ENCODE data around the gene FAM98C.

FAM98C gene

GRCh38 chr19:38371081-38371480 lies 31.8 kb upstream of the FAM98C start:
- H3K4me3 ChIP-seq (ENCODE audit: low read length) = no peak overlapping the region
- no peaks in the 10 kb centered on the region for H3K36me3 ChIP-seq (replicated peaks; ENCODE audit: insufficient read depth, low read length)
- peaks cover 15% of the 10 kb centered on the region for H3K27me3 ChIP-seq (replicated peaks; ENCODE audit: insufficient read depth, low read length)

GRCh38 chr19:38373907-38374331 lies 29.0 kb upstream of the FAM98C start:
- no peaks in the 10 kb centered on the region for H3K9me2 ChIP-seq (replicated peaks; ENCODE audit: insufficient read depth, low read length)
- no peaks in the 10 kb centered on the region for H4K20me1 ChIP-seq (ENCODE audit: insufficient read depth, low read length)
- DNase-seq = no peak
- no peaks in the 10 kb centered on the region; the same call in 1 of the 2 replicates for H3K27me3 ChIP-seq (replicated peaks; ENCODE audit: insufficient read depth, low read length)
- H2AFZ ChIP-seq (ENCODE audit: low read length) = peak overlapping the region; percentile 55
- 0 out of 2 replicates have a peak, but pooled peaks cover 3% of the 10 kb centered on the region for H3K4me1 ChIP-seq (ENCODE audit: low read length)
- peak overlapping the region; percentile 34; the same call in 1 of the 2 replicates for H3K9ac ChIP-seq (ENCODE audit: low read length)
- TF ChIP-seq EZH2 (optimal IDR thresholded peaks at IDR 0.05; ENCODE audit: low read depth, low read length) (no peak), EZH2phosphoT487 (IDR thresholded peaks at IDR 0.05; ENCODE audit: low read length) (no peak), CTCF (IDR thresholded peaks at IDR 0.05; ENCODE audit: low read length) (no peak)
- H3F3A ChIP-seq (ENCODE audit: insufficient read depth, low read length) = no peaks in the 10 kb centered on the region
- peaks cover 35% of the 10 kb centered on the region for H3K79me2 ChIP-seq (ENCODE audit: low read length)
- H3K4me3 ChIP-seq (ENCODE audit: low read length) = peak overlapping the region; percentile 55
- H3K9me3 ChIP-seq (replicated peaks; ENCODE audit: insufficient read depth, low read length) = no peaks in the 10 kb centered on the region
- H3K36me3 ChIP-seq (replicated peaks; ENCODE audit: insufficient read depth, low read length) = no peaks in the 10 kb centered on the region
- peak overlapping the region; percentile 63 for H3K4me2 ChIP-seq (ENCODE audit: low read depth, low read length)
- H3K27ac ChIP-seq (ENCODE audit: low read length) = peak overlapping the region; percentile 40; the same call in 1 of the 2 replicates

More at GRCh38 chr19:38371081-38371480, 31.8 kb upstream of the FAM98C start:
- H3K9me2 ChIP-seq (replicated peaks; ENCODE audit: insufficient read depth, low read length) = no peaks in the 10 kb centered on the region
- no peaks in the 10 kb centered on the region for H3K9me3 ChIP-seq (replicated peaks; ENCODE audit: insufficient read depth, low read length)
- H3K79me2 ChIP-seq (ENCODE audit: low read length) = peaks cover 15% of the 10 kb centered on the region
- TF ChIP-seq CTCF (IDR thresholded peaks at IDR 0.05; ENCODE audit: low read length) (no peak), EZH2phosphoT487 (IDR thresholded peaks at IDR 0.05; ENCODE audit: low read length) (no peak), EZH2 (optimal IDR thresholded peaks at IDR 0.05; ENCODE audit: low read depth, low read length) (no peak)
- no peak overlapping the region for H3K9ac ChIP-seq (ENCODE audit: low read length)
- no peaks in the 10 kb centered on the region for H3F3A ChIP-seq (ENCODE audit: insufficient read depth, low read length)
- H3K4me1 ChIP-seq (ENCODE audit: low read length) = 0 out of 2 replicates have a peak, but pooled peaks cover 3% of the 10 kb centered on the region
- no peak overlapping the region for H2AFZ ChIP-seq (ENCODE audit: low read length)
- no peak overlapping the region for H3K27ac ChIP-seq (ENCODE audit: low read length)
- H3K4me2 ChIP-seq (ENCODE audit: low read depth, low read length) = no peak overlapping the region
- no peak for DNase-seq
- no peaks in the 10 kb centered on the region for H4K20me1 ChIP-seq (ENCODE audit: insufficient read depth, low read length)

GRCh38 chr19:38374332-38375097 lies 28.4 kb upstream of the FAM98C start, which contains the start of gene PSMD8:
TSS of gene PSMD8 (plus strand) at chr19:38374571. CDS start at chr19:38374602, 31 bp downstream.
- Histone ChIP-seq H2AFZ (ENCODE audit: low read length) (peak within 1 kb of the TSS; percentile 63), H3K9ac (ENCODE audit: low read length) (peak within 1 kb of the TSS; percentile 93), H3K27me3 (replicated peaks; ENCODE audit: insufficient read depth, low read length) (no peaks in the 10 kb centered on the region; the same call in 1 of the 2 replicates), H3K9me2 (replicated peaks; ENCODE audit: insufficient read depth, low read length) (no peaks in the 10 kb centered on the region), H3K27ac (ENCODE audit: low read length) (peak within 1 kb of the TSS; percentile 55; the same call in 1 of the 2 replicates), H3K9me3 (replicated peaks; ENCODE audit: insufficient read depth, low read length) (no peaks in the 10 kb centered on the region), H3K79me2 (ENCODE audit: low read length) (peaks cover 41% of the 10 kb centered on the region), H3K4me2 (ENCODE audit: low read depth, low read length) (peak within 1 kb of the TSS; percentile 89), H3K4me3 (ENCODE audit: low read length) (peak within 1 kb of the TSS; percentile 89), H4K20me1 (ENCODE audit: insufficient read depth, low read length) (no peaks in the 10 kb centered on the region), H3K4me1 (ENCODE audit: low read length) (0 out of 2 replicates have a peak, but pooled peaks cover 3% of the 10 kb centered on the region), H3K36me3 (replicated peaks; ENCODE audit: insufficient read depth, low read length) (no peaks in the 10 kb centered on the region), H3F3A (ENCODE audit: insufficient read depth, low read length) (no peaks in the 10 kb centered on the region)
- peak; percentile 18; the same call in 1 of the 2 replicates for TF ChIP-seq CTCF (IDR thresholded peaks at IDR 0.05; ENCODE audit: low read length)
- no peak for TF ChIP-seq EZH2phosphoT487 (IDR thresholded peaks at IDR 0.05; ENCODE audit: low read length)
- no peak for TF ChIP-seq EZH2 (optimal IDR thresholded peaks at IDR 0.05; ENCODE audit: low read depth, low read length)
- peak; percentile 99 for DNase-seq

Measured in MM.1S (cell line).